Measurements from ENCODE around the gene PRMT7. TPM values are rescaled to one million over a fixed set of nuclear protein-coding genes. Genes with fewer than 3 reads are reported as not detected.

The PRMT7 gene
- total and polyA plus RNA-seq, 2 of the 8 experiments (the other 6 are each of a cell fraction or from before 2014, with no cell fraction given), result 48.2 to 49.3 TPM

GRCh38 chr16:68383858-68384257, 73.0 kb downstream of the PRMT7 start (continued):
- TF ChIP-seq CTCF (IDR thresholded peaks at IDR 0.05; ENCODE audit: control extremely low read depth in 1 of 3, insufficient read depth in 1 of 3, low read depth in 1 of 3, low read length in 3 of 3) (no peak), YY1 (IDR thresholded peaks at IDR 0.05; ENCODE audit: low read depth, low read length) (no peak), POLR2A (IDR thresholded peaks at IDR 0.05; ENCODE audit: control extremely low read depth in 1 of 2, low read depth in 2 of 2, low read length in 2 of 2) (no peak), HDAC2 (IDR thresholded peaks at IDR 0.05; ENCODE audit: borderline replicate concordance in 1 of 2, low read depth in 2 of 2, low read length in 2 of 2) (no peak), MAX (IDR thresholded peaks at IDR 0.05) (no peak), FOSL1 (IDR thresholded peaks at IDR 0.05; ENCODE audit: insufficient read depth, low read depth, low read length) (no peak), SP1 (IDR thresholded peaks at IDR 0.05; ENCODE audit: low read depth, low read length) (no peak), NRF1 (IDR thresholded peaks at IDR 0.05; ENCODE audit: low read depth, low read length) (no peak), SIX5 (IDR thresholded peaks at IDR 0.05; ENCODE audit: low read depth, low read length) (no peak), ASH2L (IDR thresholded peaks at IDR 0.05; ENCODE audit: low read length) (no peak), EZH2 (IDR thresholded peaks at IDR 0.05; ENCODE audit: low read depth, low read length, severe bottlenecking) (no peak)
